Esophagus (tissue), 2 donors: ENCODE measurements around the gene ZC2HC1C. TPM values are rescaled to one million over a fixed set of nuclear protein-coding genes. Genes with fewer than 3 reads are reported as not detected.
A peak's percentile ranks its signal among the peaks of the same experiment; 100 is the strongest.

Experiments used
- H3K27ac ChIP-seq, 2 donors: one replicate each; pipeline ENCODE4 v1.5.1; 2013; ENCODE audit warnings: low read depth in 2 of 2, mild to moderate bottlenecking in 2 of 2, inconsistent platforms in 1 of 2, low read length in 1 of 2, moderate library complexity in 1 of 2
- H3K27me3 ChIP-seq, 2 donors: one replicate each; pipeline ENCODE4 v1.6.1; 2013; ENCODE audit warnings: low read length in 2 of 2, control low read depth in 1 of 2, mild to moderate bottlenecking in 1 of 2; ENCODE audit not compliant: insufficient read depth in 2 of 2, control insufficient read depth in 1 of 2
- H3K36me3 ChIP-seq, 2 donors: one replicate each; pipeline ENCODE4 v1.6.1; 2013; ENCODE audit warnings: low read length in 1 of 2; ENCODE audit not compliant: control insufficient read depth in 2 of 2, insufficient read depth in 2 of 2
- H3K4me1 ChIP-seq, 2 donors: one replicate each; pipeline ENCODE4 v1.6.1; 2013; ENCODE audit warnings: low read length in 1 of 2; ENCODE audit not compliant: control insufficient read depth in 2 of 2, insufficient read depth in 2 of 2
- H3K4me3 ChIP-seq, 2 donors: one replicate each; pipeline ENCODE4 v1.5.1; 2013; ENCODE audit warnings: low read length in 2 of 2, mild to moderate bottlenecking in 2 of 2, low read depth in 1 of 2, moderate library complexity in 1 of 2
- H3K9me3 ChIP-seq, 2 donors: one replicate each; pipeline ENCODE4 v1.6.1; 2013; ENCODE audit warnings: mild to moderate bottlenecking in 2 of 2, low read depth in 1 of 2, low read length in 1 of 2, moderate library complexity in 1 of 2; ENCODE audit not compliant: control insufficient read depth in 2 of 2, insufficient read depth in 1 of 2
- WGBS, 2 donors: extraction: QIAGEN DNeasy Blood & Tissue Kit; methylation state at CpG; one replicate each; pipeline ENCODE4 v1.1.7; 2013; 5-methylcytosine and 5-hydroxymethylcytosine counted together
- polyA plus RNA-seq, 2 donors: library from polyadenylated mRNA; stranded (reverse); fragments of 200-250 nt; gene quantifications; one replicate each; pipeline ENCODE4 v1.2.3, GENCODE V29; 2013
- donor health status: healthy with polysubstance abuse.
- donor health status: Bipolar disorder and iron deficiency.

Gene ZC2HC1C
- polyA plus RNA-seq, 2 donors, result 0.88 to 3.3 TPM

DNA sequence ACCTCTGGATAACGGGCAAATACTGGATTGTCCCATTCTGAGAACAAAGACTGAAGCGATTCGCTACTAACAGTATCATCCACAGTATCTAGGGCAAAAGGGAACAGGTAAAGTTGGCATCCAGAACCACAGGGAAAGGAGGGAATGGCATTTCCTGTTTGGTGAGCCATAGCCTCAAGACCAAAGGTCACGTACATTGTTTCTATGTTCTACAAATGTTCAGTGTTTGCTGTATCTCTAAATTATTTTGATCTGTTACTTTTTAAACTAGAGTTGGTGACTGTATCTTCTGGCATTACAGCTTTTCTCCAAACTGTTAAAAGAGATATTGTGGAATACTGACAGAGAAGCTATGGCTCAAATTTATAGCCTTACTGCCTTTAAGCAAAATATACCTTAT, 27.8 kb upstream of the ZC2HC1C start:
- 79 to 92% methylated on average over 4 of the region's 4 CpGs for WGBS, 2 donors
- no peaks in the 10 kb centered on the region for H3K4me1 ChIP-seq
- no peak overlapping the region for H3K27ac ChIP-seq
- no peaks in the 10 kb centered on the region for H3K27me3 ChIP-seq
- H3K4me3 ChIP-seq, result no peak overlapping the region
- no peaks in the 10 kb centered on the region for H3K9me3 ChIP-seq
- H3K36me3 ChIP-seq, result peaks cover 0 to 3% of the 10 kb centered on the region in 2 donors

- H3K27me3 ChIP-seq, result no peaks in the 10 kb centered on the region
- peaks cover 0 to 3% of the 10 kb centered on the region in 2 donors for H3K36me3 ChIP-seq
- H3K27ac ChIP-seq, result no peak overlapping the region
- H3K9me3 ChIP-seq, result no peaks in the 10 kb centered on the region
- H3K4me3 ChIP-seq, result no peak overlapping the region
- WGBS, 2 donors, result 52 to 60% methylated on average over 6 of the region's 6 CpGs
- H3K4me1 ChIP-seq, result no peaks in the 10 kb centered on the region
Measured at GRCh38 chr14:75042035-75042434, 27.4 kb upstream of the ZC2HC1C start.

GRCh38 chr14:75044322-75044721, 25.1 kb upstream of the ZC2HC1C start:
- Histone ChIP-seq H3K4me1 (peaks cover 0 to under 1% of the 10 kb centered on the region in 2 donors), H3K4me3 (no peak overlapping the region), H3K27ac (no peak overlapping the region), H3K36me3 (peaks cover 0 to 3% of the 10 kb centered on the region in 2 donors), H3K27me3 (no peaks in the 10 kb centered on the region), H3K9me3 (no peaks in the 10 kb centered on the region)
- 11 to 28% methylated on average over 2 of the region's 2 CpGs for WGBS, 2 donors

GRCh38 chr14:75044752-75045151, 24.7 kb upstream of the ZC2HC1C start:
- Histone ChIP-seq H3K4me1 (peaks cover 0 to 2% of the 10 kb centered on the region in 2 donors), H3K27me3 (no peaks in the 10 kb centered on the region), H3K4me3 (no peak overlapping the region), H3K36me3 (peaks cover 0 to 3% of the 10 kb centered on the region in 2 donors), H3K9me3 (no peaks in the 10 kb centered on the region), H3K27ac (no peak overlapping the region)
- WGBS, 2 donors, result 70 to 76% methylated on average over 8 of the region's 8 CpGs

GRCh38 chr14:75046275-75046674, 23.2 kb upstream of the ZC2HC1C start:
- Histone ChIP-seq H3K27ac (no peak overlapping the region), H3K4me3 (no peak overlapping the region), H3K4me1 (peaks cover 0 to 2% of the 10 kb centered on the region in 2 donors), H3K27me3 (no peaks in the 10 kb centered on the region), H3K36me3 (peaks cover 0 to 3% of the 10 kb centered on the region in 2 donors), H3K9me3 (no peaks in the 10 kb centered on the region)
- 91 to 94% methylated on average over 5 of the region's 5 CpGs for WGBS, 2 donors

- 85 to 86% methylated on average over 3 of the region's 3 CpGs for WGBS, 2 donors
- peaks cover 0 to 3% of the 10 kb centered on the region in 2 donors for H3K36me3 ChIP-seq
- no peaks in the 10 kb centered on the region for H3K9me3 ChIP-seq
- H3K4me3 ChIP-seq, result no peak overlapping the region
- H3K4me1 ChIP-seq, result peaks cover 0 to 2% of the 10 kb centered on the region in 2 donors
- H3K27ac ChIP-seq, result no peak overlapping the region
- no peaks in the 10 kb centered on the region for H3K27me3 ChIP-seq
Measured at GRCh38 chr14:75046899-75047298, 22.5 kb upstream of the ZC2HC1C start.

GRCh38 chr14:75047506-75047905, 21.9 kb upstream of the ZC2HC1C start:
- Histone ChIP-seq H3K27ac (no peak overlapping the region), H3K4me1 (peaks cover 0 to 2% of the 10 kb centered on the region in 2 donors)
- 89 to 90% methylated on average over 4 of the region's 4 CpGs for WGBS, 2 donors

GRCh38 chr14:75048101-75048500, 21.3 kb upstream of the ZC2HC1C start:
- Histone ChIP-seq H3K36me3 (no peaks in the 10 kb centered on the region), H3K9me3 (no peaks in the 10 kb centered on the region), H3K4me3 (no peak overlapping the region), H3K27me3 (no peaks in the 10 kb centered on the region), H3K4me1 (peaks cover 0 to 2% of the 10 kb centered on the region in 2 donors), H3K27ac (no peak overlapping the region)
- WGBS, 2 donors, result 79 to 83% methylated on average over 2 of the region's 2 CpGs

More at GRCh38 chr14:75047506-75047905, 21.9 kb upstream of the ZC2HC1C start:
- Histone ChIP-seq H3K36me3 (no peaks in the 10 kb centered on the region), H3K4me3 (no peak overlapping the region), H3K9me3 (no peaks in the 10 kb centered on the region), H3K27me3 (no peaks in the 10 kb centered on the region)

DNA sequence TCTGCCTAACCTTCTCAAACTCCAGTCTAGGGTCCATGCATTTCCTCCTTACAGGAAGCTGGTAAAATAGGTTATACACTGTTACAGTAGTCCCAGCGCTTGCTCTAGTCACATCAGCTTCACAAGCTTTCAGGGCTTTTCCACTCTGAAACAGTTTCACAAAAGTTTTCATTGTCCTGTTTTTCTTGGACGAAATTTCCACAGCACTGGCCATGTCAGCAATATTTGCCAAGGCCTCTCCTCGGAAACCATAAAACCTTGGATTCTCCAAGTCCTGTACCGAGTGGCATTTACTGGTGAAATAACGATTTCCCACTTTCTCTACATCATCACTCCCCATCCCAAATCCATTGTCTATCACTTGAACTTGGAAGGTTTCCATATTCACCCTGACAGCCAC, 20.3 kb upstream of the ZC2HC1C start:
- H3K27me3 ChIP-seq, result no peaks in the 10 kb centered on the region
- H3K9me3 ChIP-seq, result no peaks in the 10 kb centered on the region
- peak overlapping the region; percentile 41 to 51 for H3K27ac ChIP-seq
- peaks cover 0 to 2% of the 10 kb centered on the region in 2 donors for H3K4me1 ChIP-seq
- WGBS, 2 donors, result 79 to 87% methylated on average over 5 of the region's 5 CpGs
- H3K36me3 ChIP-seq, result no peaks in the 10 kb centered on the region
- H3K4me3 ChIP-seq, result no peak overlapping the region

DNA sequence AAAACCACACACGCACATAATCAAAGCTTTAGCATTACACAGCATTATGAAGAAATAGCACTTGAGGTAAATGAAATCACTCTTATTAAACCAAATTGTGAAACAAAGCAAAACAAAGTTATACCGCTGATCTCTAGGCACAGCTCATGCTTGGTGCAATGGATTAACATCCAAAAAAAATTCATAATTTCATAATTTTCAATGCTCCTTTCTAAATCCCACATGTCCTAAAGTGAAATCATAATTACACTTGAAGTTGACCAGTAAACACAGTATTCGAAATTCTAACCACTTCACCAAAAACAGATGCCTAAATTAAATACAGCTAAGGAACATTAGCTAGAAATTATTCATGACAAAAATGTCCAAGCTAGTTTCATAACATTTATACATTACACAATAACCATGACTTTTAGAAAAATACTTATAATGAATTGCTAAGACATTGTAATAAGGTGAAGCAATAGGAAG, 19.7 kb upstream of the ZC2HC1C start:
- H3K4me1 ChIP-seq, result peaks cover 0 to 2% of the 10 kb centered on the region in 2 donors
- peak overlapping the region in 1 of 2 donors; percentile 51 for H3K27ac ChIP-seq

More for the DNA sequence above, 19.7 kb upstream of the ZC2HC1C start:
- Histone ChIP-seq H3K9me3 (no peaks in the 10 kb centered on the region), H3K27me3 (no peaks in the 10 kb centered on the region), H3K36me3 (no peaks in the 10 kb centered on the region), H3K4me3 (no peak overlapping the region)
- WGBS, 2 donors, result 82 to 84% methylated on average over 3 of the region's 3 CpGs
